Panc1 (cell line): Measurements from ENCODE around the gene NASP. TPM values are rescaled to one million over a fixed set of nuclear protein-coding genes. Genes with fewer than 3 reads are reported as not detected.

Experiments
- ATAC-seq: fragments of 200-7000 bp; cut with Tn5 transposase; 2 replicates; pipeline ENCODE4 v1.9.1; 2020; ENCODE audit warnings: mild to moderate bottlenecking, moderate library complexity
- BruUV-seq: library from RNA; stranded (reverse); fragments of 400-500 nt; replicated peaks from 2 replicates; lab custom pipeline; 2021; lab: Mats Ljungman, UMichigan
- CTCF ChIA-PET: fragments of 300-600 bp; sonication (Branson Sonifier 250); formaldehyde crosslinking; loops from one replicate; lab custom pipeline; 2022; ENCODE audit warnings: antibody characterized with exemption; lab: Charles Lee
- POLR2A ChIA-PET: fragments of 300-600 bp; sonication (Branson Sonifier 250); formaldehyde crosslinking; loops from one replicate; lab custom pipeline; 2022; ENCODE audit warnings: antibody characterized with exemption; lab: Charles Lee
- DNase-seq: peaks from one replicate; pipeline ENCODE4 v3.0.0-alpha.2; 2010; ENCODE audit warnings: low read depth, low spot score
- H3K27ac ChIP-seq: 2 replicates; pipeline ENCODE4 v1.5.1; 2011; ENCODE audit warnings: mild to moderate bottlenecking, low read length, inconsistent platforms
- H3K27me3 ChIP-seq: fragments of 200-500 bp; sonication (Bioruptor generic); 2 replicates; pipeline ENCODE4 v1.6.0; 2014; ENCODE audit warnings: low read length, inconsistent platforms; ENCODE audit not compliant: control insufficient read depth, insufficient read depth
- H3K36me3 ChIP-seq: fragments of 200-500 bp; sonication (Bioruptor generic); 2 replicates; pipeline ENCODE4 v1.5.1; 2014; ENCODE audit warnings: inconsistent platforms, mild to moderate bottlenecking, low read length, moderate library complexity; ENCODE audit not compliant: control insufficient read depth, insufficient read depth
- H3K4me1 ChIP-seq: 2 replicates; pipeline ENCODE4 v1.5.1; 2011; ENCODE audit warnings: inconsistent platforms, mild to moderate bottlenecking, low read length, moderate library complexity; ENCODE audit not compliant: control insufficient read depth, insufficient read depth
- H3K4me3 ChIP-seq, 2 experiments: 2 replicates each; pipeline ENCODE4 v1.5.1; 2011 to 2012; ENCODE audit warnings: low read depth in 2 of 2, low read length in 2 of 2, mild to moderate bottlenecking in 2 of 2, inconsistent platforms in 1 of 2, moderate library complexity in 1 of 2
- H3K9me3 ChIP-seq: fragments of 200-500 bp; sonication (Bioruptor generic); 2 replicates; pipeline ENCODE4 v1.5.1; 2014; ENCODE audit warnings: low read depth, mild to moderate bottlenecking, inconsistent platforms, low read length, moderate library complexity; ENCODE audit not compliant: control insufficient read depth, insufficient read depth
- POLR2AphosphoS5 ChIP-seq: IDR thresholded peaks from 2 replicates; pipeline ENCODE4 v1.6.1; 2012; ENCODE audit warnings: mild to moderate bottlenecking, low read depth, low read length, moderate library complexity
- REST ChIP-seq, 2 experiments: IDR thresholded peaks; 2 replicates each; pipeline ENCODE4 v1.6.1; 2011 to 2012; ENCODE audit warnings: low read depth in 2 of 2, control low read depth in 1 of 2, low read length in 1 of 2, mild to moderate bottlenecking in 1 of 2, moderate library complexity in 1 of 2; ENCODE audit not compliant: insufficient read depth in 1 of 2
- SIN3A ChIP-seq: IDR thresholded peaks from 2 replicates; pipeline ENCODE4 v1.6.1; 2012; ENCODE audit warnings: low read depth, mild to moderate bottlenecking, low read length, moderate library complexity, borderline replicate concordance; ENCODE audit not compliant: insufficient read depth
- TCF7L2 ChIP-seq: IDR thresholded peaks from 2 replicates; pipeline ENCODE4 v1.6.1; 2011; ENCODE audit warnings: mild to moderate bottlenecking, low read depth, low read length, inconsistent platforms
- in situ Hi-C: cut with HindIII; loops from 2 replicates; pipeline ENCODE4 v1.10.0; 2016; ENCODE audit warnings: low sequenced_read_pairs, low pct_unique_long_range_greater_than_20kb
- intact Hi-C: fragments of 100-400 bp; cut with micrococcal nuclease; formaldehyde crosslinking; loops from one replicate; pipeline ENCODE4 v1.10.0; 2022; ENCODE audit not compliant: unreplicated experiment
- total RNA-seq: library from RNA; stranded (reverse); gene quantifications from one replicate; pipeline ENCODE4 v1.2.1, GENCODE V29; 2021; ENCODE audit not compliant: unreplicated experiment
- TF ChIP-seq, protein P1 (sequence below): fragments of 450-650 bp; IDR thresholded peaks from 2 replicates; pipeline ENCODE4 v1.5.1; 2017; ENCODE audit warnings: mild to moderate bottlenecking

NASP gene
- total RNA-seq, 1 experiment from 2014 or later, result 193 TPM

DNA sequence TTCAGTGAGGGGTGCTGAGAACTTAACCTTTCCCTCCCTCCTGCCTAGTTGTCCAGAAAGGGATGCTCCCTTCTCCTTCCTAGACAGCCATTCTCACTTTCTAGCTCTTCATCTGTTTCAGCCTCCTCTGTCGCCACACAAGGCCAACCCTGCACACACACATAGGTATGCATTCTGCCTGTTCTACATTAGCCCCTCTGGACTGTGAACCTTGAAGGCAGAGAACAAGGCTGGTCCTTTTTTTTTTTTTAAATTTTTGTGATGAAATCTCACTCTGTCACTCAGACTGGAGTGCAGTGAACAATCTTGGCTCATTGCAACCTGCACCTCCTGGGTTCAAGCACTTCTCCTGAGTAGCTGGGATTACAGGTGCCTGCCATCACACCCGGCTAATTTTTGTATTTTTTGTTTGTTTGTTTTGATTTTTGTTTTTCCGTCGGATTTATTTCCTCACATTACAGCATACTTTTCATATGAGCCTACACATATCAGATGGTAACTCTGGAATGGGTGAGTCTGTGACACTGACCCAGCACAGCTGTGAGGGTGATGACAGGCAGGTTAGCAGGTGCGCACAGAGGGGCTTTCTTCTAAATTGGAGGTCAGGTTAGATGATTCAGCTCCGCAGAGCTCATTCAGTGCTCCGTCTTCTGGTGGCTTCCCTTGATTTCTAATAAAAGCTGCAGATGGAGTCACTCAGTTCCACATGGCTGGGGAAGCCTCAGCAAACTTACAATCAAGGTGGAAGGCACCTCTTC is 38.1 kb upstream of the NASP start:
- no peak overlapping the region for H3K4me3 ChIP-seq
- ATAC-seq (no peak), DNase-seq (no peak)
- H3K9me3 ChIP-seq, result no peaks in the 10 kb centered on the region
- intact Hi-C loops (no loop called here), in situ Hi-C loops (no loop called here)
- H3K27me3 ChIP-seq, result no peaks in the 10 kb centered on the region
- ChIA-PET POLR2A (interaction anchor here (0.6 kb wide), 1 partner anchor 25 kb away, joined by 4 read pairs; no protein-coding TSS in a partner anchor), CTCF (interaction anchor here (0.6 kb wide), 2 partner anchors 16 to 172 kb away, joined by 3 read pairs; no protein-coding TSS in a partner anchor)
- H3K27ac ChIP-seq, result no peak overlapping the region
- no peaks in the 10 kb centered on the region for H3K36me3 ChIP-seq
- TF ChIP-seq SIN3A (no peak), TCF7L2 (no peak), REST (IDR thresholded peaks at IDR 0.05; ENCODE audit: insufficient read depth in 1 of 2, low read depth in 2 of 2, low read length in 1 of 2) (no peak), POLR2AphosphoS5 (no peak)
- TF ChIP-seq, protein P1, sequence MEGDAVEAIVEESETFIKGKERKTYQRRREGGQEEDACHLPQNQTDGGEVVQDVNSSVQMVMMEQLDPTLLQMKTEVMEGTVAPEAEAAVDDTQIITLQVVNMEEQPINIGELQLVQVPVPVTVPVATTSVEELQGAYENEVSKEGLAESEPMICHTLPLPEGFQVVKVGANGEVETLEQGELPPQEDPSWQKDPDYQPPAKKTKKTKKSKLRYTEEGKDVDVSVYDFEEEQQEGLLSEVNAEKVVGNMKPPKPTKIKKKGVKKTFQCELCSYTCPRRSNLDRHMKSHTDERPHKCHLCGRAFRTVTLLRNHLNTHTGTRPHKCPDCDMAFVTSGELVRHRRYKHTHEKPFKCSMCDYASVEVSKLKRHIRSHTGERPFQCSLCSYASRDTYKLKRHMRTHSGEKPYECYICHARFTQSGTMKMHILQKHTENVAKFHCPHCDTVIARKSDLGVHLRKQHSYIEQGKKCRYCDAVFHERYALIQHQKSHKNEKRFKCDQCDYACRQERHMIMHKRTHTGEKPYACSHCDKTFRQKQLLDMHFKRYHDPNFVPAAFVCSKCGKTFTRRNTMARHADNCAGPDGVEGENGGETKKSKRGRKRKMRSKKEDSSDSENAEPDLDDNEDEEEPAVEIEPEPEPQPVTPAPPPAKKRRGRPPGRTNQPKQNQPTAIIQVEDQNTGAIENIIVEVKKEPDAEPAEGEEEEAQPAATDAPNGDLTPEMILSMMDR, result no peak
- BruUV-seq, result no TSS peak
- peaks cover 5% of the 10 kb centered on the region for H3K4me1 ChIP-seq

- Histone ChIP-seq H3K9me3 (no peaks in the 10 kb centered on the region), H3K4me3 (peak within 1 kb of the TSS; percentile 90 to 93), H3K4me1 (peaks cover 15% of the 10 kb centered on the region), H3K27me3 (no peaks in the 10 kb centered on the region), H3K27ac (peak within 1 kb of the TSS; percentile 97), H3K36me3 (no peaks in the 10 kb centered on the region; the same call in 1 of the 2 replicates)
- BruUV-seq, result TSS peak; percentile 99
- intact Hi-C loops (no loop called here), in situ Hi-C loops (no loop called here)
- TF ChIP-seq POLR2AphosphoS5 (peak; percentile 94), SIN3A (peak; percentile 87; the same call in 1 of the 2 replicates), TCF7L2 (0 out of 2 replicates have a peak, but pooled peaks have one; percentile 36), REST (IDR thresholded peaks at IDR 0.05; ENCODE audit: insufficient read depth in 1 of 2, low read depth in 2 of 2, low read length in 1 of 2) (peak in 1 of 2 experiments; percentile 63; a peak in 2 of 4 replicates)
- TF ChIP-seq, protein P1, result no peak
- CTCF ChIA-PET, result interaction anchor here (0.6 to 1.5 kb wide), 2 partner anchors 14 to 19 kb away, joined by 3 read pairs; no protein-coding TSS in a partner anchor
- ATAC-seq (peak; percentile 99), DNase-seq (peak; percentile 80)
- POLR2A ChIA-PET, result interaction anchor here (1.1 kb wide), 1 partner anchor 28 kb away, joined by 6 read pairs; the partner anchor contains the start of gene PRDX1
These were observed 33.2 kb upstream of the NASP start, which contains the start of gene AKR1A1 for GRCh38 chr1:45550401-45551351. AKR1A1 (plus strand) TSS chr1:45550826; CDS start chr1:45561795, 10,969 bp downstream.
